ENCODE results near the gene FN3KRP. TPM values are rescaled to one million over a fixed set of nuclear protein-coding genes. Genes with fewer than 3 reads are reported as not detected.

FN3KRP gene
- total and polyA plus RNA-seq, 2 of the 13 experiments (the other 11 are each of a cell fraction or from before 2014, with no cell fraction given) = 22.4 to 28.2 TPM

DNA sequence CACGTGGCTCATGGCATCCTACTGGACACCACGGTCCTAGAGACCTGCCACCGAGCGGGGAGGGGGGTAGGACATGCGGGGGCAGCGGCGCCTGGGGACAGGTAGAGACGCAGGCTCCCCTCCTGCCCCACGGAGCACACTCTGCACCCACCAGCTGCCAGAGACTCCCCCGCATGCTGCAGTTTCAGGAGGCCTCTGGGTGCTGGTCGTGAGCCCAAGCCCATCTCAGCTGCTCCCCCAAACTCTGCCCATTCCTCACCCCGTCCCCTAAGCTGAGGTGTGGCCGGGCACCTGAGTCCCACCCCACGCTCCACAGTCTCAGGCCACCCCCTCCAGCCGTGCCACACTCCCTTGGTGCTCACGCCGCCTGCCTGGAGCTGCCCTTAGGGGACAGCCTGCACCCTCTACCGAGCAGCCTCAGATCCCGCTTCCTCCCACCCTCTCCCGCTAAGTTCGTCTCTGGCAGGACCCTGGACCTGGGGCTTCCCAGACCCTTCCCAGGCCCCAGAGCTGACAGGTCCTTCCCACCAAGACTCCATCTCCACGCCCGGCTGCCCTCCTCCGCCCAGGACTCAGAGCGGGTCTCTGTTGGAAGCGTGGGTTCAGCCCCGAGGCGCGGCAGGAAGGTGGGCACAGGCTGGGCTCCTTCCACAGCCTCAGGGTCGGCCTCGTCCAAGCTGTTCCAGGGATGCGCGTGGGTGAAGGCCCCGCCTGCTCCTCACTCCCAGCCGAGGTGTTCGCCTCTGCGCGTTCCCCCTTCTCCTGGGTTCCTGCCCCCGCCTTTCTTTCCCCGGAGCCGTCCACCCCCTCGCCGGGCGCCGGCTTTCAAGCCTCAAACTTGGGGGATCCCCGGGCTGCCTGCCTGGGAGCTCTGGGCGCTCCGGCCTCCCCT, 19.3 kb upstream of the FN3KRP start (continued):
- no peak for TF ChIP-seq CBX1 (IDR thresholded peaks at IDR 0.05; ENCODE audit: low read depth)
- TF ChIP-seq RFXANK (CRISPR knock-in tag; IDR thresholded peaks at IDR 0.05) = no peak
- no peak for TF ChIP-seq HDAC6 (IDR thresholded peaks at IDR 0.05; ENCODE audit: low read depth, low read length)
- TF ChIP-seq, protein P1, sequence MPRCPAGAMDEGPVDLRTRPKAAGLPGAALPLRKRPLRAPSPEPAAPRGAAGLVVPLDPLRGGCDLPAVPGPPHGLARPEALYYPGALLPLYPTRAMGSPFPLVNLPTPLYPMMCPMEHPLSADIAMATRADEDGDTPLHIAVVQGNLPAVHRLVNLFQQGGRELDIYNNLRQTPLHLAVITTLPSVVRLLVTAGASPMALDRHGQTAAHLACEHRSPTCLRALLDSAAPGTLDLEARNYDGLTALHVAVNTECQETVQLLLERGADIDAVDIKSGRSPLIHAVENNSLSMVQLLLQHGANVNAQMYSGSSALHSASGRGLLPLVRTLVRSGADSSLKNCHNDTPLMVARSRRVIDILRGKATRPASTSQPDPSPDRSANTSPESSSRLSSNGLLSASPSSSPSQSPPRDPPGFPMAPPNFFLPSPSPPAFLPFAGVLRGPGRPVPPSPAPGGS (CRISPR knock-in tag; IDR thresholded peaks at IDR 0.05) = no peak
- no peak for TF ChIP-seq CBFB (CRISPR knock-in tag; IDR thresholded peaks at IDR 0.05)
- TF ChIP-seq, protein P2, sequence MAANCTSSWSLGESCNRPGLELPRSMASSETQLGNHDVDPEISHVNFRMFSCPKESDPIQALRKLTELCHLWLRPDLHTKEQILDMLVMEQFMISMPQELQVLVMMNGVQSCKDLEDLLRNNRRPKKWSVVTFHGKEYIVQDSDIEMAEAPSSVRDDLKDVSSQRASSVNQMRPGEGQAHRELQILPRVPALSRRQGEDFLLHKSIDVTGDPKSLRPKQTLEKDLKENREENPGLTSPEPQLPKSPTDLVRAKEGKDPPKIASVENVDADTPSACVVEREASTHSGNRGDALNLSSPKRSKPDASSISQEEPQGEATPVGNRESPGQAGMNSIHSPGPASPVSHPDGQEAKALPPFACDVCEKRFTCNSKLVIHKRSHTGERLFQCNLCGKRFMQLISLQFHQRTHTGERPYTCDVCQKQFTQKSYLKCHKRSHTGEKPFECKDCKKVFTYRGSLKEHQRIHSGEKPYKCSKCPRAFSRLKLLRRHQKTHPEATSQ (CRISPR knock-in tag; IDR thresholded peaks at IDR 0.05; ENCODE audit: borderline replicate concordance) = no peak
- no peak for TF ChIP-seq TAF15 (IDR thresholded peaks at IDR 0.05; ENCODE audit: low read depth, low read length, poor library complexity, severe bottlenecking)
- no peak for TF ChIP-seq NRL (CRISPR knock-in tag; IDR thresholded peaks at IDR 0.05; ENCODE audit: borderline replicate concordance)
- no peak for TF ChIP-seq ZNF235 (CRISPR knock-in tag; IDR thresholded peaks at IDR 0.05; ENCODE audit: borderline replicate concordance)
- TF ChIP-seq ZNF713 (CRISPR knock-in tag; IDR thresholded peaks at IDR 0.05) = no peak
- TF ChIP-seq HOXA5 (CRISPR knock-in tag; IDR thresholded peaks at IDR 0.05) = no peak
- no peak for TF ChIP-seq SYNCRIP (IDR thresholded peaks at IDR 0.05; ENCODE audit: insufficient read depth, low read depth, low read length)
- no peak for TF ChIP-seq SOX6 (IDR thresholded peaks at IDR 0.05)
- TF ChIP-seq SOX6 (CRISPR knock-in tag; IDR thresholded peaks at IDR 0.05) = no peak
- no peak for TF ChIP-seq ZNF12 (CRISPR knock-in tag; IDR thresholded peaks at IDR 0.05)
- TF ChIP-seq, protein P3, sequence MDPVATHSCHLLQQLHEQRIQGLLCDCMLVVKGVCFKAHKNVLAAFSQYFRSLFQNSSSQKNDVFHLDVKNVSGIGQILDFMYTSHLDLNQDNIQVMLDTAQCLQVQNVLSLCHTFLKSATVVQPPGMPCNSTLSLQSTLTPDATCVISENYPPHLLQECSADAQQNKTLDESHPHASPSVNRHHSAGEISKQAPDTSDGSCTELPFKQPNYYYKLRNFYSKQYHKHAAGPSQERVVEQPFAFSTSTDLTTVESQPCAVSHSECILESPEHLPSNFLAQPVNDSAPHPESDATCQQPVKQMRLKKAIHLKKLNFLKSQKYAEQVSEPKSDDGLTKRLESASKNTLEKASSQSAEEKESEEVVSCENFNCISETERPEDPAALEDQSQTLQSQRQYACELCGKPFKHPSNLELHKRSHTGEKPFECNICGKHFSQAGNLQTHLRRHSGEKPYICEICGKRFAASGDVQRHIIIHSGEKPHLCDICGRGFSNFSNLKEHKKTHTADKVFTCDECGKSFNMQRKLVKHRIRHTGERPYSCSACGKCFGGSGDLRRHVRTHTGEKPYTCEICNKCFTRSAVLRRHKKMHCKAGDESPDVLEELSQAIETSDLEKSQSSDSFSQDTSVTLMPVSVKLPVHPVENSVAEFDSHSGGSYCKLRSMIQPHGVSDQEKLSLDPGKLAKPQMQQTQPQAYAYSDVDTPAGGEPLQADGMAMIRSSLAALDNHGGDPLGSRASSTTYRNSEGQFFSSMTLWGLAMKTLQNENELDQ (CRISPR knock-in tag; IDR thresholded peaks at IDR 0.05; ENCODE audit: borderline replicate concordance) = no peak
- TF ChIP-seq, protein P4, sequence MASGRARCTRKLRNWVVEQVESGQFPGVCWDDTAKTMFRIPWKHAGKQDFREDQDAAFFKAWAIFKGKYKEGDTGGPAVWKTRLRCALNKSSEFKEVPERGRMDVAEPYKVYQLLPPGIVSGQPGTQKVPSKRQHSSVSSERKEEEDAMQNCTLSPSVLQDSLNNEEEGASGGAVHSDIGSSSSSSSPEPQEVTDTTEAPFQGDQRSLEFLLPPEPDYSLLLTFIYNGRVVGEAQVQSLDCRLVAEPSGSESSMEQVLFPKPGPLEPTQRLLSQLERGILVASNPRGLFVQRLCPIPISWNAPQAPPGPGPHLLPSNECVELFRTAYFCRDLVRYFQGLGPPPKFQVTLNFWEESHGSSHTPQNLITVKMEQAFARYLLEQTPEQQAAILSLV (CRISPR knock-in tag; IDR thresholded peaks at IDR 0.05; ENCODE audit: borderline replicate concordance) = no peak
- no peak for TF ChIP-seq JARID2 (CRISPR knock-in tag; IDR thresholded peaks at IDR 0.05; ENCODE audit: insufficient replicate concordance)
- TF ChIP-seq KDM1A (CRISPR knock-in tag; IDR thresholded peaks at IDR 0.05) = no peak
